ENCODE data around the gene ARHGEF10L. TPM values are rescaled to one million over a fixed set of nuclear protein-coding genes. Genes with fewer than 3 reads are reported as not detected.

Gene ARHGEF10L
- polyA plus RNA-seq, 1 donor (not counting 4 experiments of a cell fraction or from before 2014, with no cell fraction given), result 2.4 TPM

DNA sequence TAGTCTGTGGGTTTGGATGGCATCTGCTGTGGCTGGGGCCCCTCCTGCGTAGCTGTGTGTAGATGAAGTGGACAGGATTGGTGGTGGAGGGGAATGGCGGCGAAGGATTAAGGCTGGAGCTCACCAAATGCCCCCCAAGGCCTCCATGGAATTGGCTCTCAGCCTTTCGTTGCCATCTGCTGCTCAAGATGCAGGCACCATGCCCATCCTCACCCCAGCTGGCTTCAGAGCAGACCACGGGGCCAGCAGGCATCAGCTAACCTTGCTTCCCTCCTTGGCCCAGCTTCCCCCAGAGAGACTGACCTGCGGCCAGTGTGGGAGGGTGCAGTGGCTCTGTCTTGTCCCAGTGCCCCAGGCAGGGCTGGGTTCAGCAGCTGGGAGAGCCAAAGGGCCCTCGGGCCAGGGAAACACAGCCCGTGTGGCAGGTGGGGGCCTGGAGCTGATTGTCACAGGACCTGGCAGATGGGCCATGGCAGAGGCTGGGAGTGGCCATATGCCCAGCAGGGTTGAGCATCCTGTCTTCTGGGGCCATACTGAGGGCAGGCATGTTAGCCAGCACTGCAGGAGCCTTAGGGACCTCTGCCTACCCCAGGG lies 148.8 kb downstream of the ARHGEF10L start:
- no peaks in the 10 kb centered on the region for H3K9me1 ChIP-seq (ENCODE audit: control insufficient read depth, extremely low read depth, insufficient read depth, low read length)
- no peaks in the 10 kb centered on the region for H4K20me1 ChIP-seq (ENCODE audit: control insufficient read depth, extremely low read depth, insufficient read depth, low read length)
- no peak for TF ChIP-seq EZH2 (IDR thresholded peaks at IDR 0.05; ENCODE audit: low read length)
- TF ChIP-seq, protein P1, sequence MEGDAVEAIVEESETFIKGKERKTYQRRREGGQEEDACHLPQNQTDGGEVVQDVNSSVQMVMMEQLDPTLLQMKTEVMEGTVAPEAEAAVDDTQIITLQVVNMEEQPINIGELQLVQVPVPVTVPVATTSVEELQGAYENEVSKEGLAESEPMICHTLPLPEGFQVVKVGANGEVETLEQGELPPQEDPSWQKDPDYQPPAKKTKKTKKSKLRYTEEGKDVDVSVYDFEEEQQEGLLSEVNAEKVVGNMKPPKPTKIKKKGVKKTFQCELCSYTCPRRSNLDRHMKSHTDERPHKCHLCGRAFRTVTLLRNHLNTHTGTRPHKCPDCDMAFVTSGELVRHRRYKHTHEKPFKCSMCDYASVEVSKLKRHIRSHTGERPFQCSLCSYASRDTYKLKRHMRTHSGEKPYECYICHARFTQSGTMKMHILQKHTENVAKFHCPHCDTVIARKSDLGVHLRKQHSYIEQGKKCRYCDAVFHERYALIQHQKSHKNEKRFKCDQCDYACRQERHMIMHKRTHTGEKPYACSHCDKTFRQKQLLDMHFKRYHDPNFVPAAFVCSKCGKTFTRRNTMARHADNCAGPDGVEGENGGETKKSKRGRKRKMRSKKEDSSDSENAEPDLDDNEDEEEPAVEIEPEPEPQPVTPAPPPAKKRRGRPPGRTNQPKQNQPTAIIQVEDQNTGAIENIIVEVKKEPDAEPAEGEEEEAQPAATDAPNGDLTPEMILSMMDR (optimal IDR thresholded peaks at IDR 0.05 in 1 of 3, IDR thresholded peaks at IDR 0.05 in 1 of 3, conservative IDR thresholded peaks at IDR 0.05 in 1 of 3; ENCODE audit: extremely low read depth in 1 of 3, insufficient read depth in 2 of 3, low read length in 3 of 3), result no peak
- no peak overlapping the region for H3K27ac ChIP-seq (ENCODE audit: control insufficient read depth, insufficient read depth, low read length)
- H3K79me2 ChIP-seq (ENCODE audit: control insufficient read depth, insufficient read depth, low read length), result no peaks in the 10 kb centered on the region
- H3K27me3 ChIP-seq (ENCODE audit: control insufficient read depth, extremely low read depth, insufficient read depth, low read length), result no peaks in the 10 kb centered on the region
- DNase-seq (ENCODE audit: low read depth, low spot score) (no peak), FAIRE-seq (no peak)
- no peak overlapping the region for H3K4me2 ChIP-seq (ENCODE audit: control insufficient read depth, extremely low read depth, insufficient read depth, low read depth, low read length)
- no peaks in the 10 kb centered on the region for H3K9me3 ChIP-seq (ENCODE audit: control insufficient read depth, low read depth, low read length)
- no peak overlapping the region for H3K9ac ChIP-seq (ENCODE audit: control insufficient read depth, extremely low read depth, insufficient read depth, low read length)
- dilution Hi-C loops (cut with MboI; ENCODE audit: extremely low pct_ligation_motif_present, low sequenced_read_pairs), result no loop called here
- H2AFZ ChIP-seq (ENCODE audit: control insufficient read depth, low read length), result no peak overlapping the region
- H3K36me3 ChIP-seq (ENCODE audit: control insufficient read depth in 2 of 2, extremely low read depth in 1 of 2, insufficient read depth in 2 of 2, low read length in 2 of 2), result peaks cover 0 to 9% of the 10 kb centered on the region in 2 experiments
- H3K4me1 ChIP-seq (ENCODE audit: control insufficient read depth, extremely low read depth, insufficient read depth, low read length), result peaks cover 9% of the 10 kb centered on the region
- H3K4me3 ChIP-seq (ENCODE audit: control insufficient read depth in 2 of 3, extremely low read depth in 1 of 3, insufficient read depth in 2 of 3, low read depth in 1 of 3, low read length in 3 of 3), result no peak overlapping the region

DNA sequence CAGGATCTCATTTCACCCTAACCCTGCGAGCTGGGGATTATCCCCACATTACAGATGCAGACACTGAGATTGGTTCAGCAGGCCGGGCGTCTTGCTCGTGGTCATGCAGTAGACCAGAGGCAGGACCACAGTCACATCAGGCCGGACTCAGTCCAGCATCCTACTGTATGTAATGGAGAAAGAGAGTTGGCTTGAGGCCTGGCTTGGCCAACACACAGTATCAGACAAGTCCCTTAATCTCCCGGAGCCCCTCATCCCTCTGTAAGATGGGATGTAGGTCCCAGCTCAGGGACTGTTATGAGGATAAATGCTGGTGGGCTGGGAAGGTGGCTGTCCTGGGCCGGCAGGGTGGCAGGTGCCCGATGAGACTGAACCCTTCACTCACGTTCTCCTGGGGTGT lies 149.5 kb downstream of the ARHGEF10L start:
- Histone ChIP-seq H3K36me3 (ENCODE audit: control insufficient read depth in 2 of 2, extremely low read depth in 1 of 2, insufficient read depth in 2 of 2, low read length in 2 of 2) (peaks cover 0 to 9% of the 10 kb centered on the region in 2 experiments), H3K79me2 (ENCODE audit: control insufficient read depth, insufficient read depth, low read length) (no peaks in the 10 kb centered on the region), H2AFZ (ENCODE audit: control insufficient read depth, low read length) (no peak overlapping the region), H4K20me1 (ENCODE audit: control insufficient read depth, extremely low read depth, insufficient read depth, low read length) (no peaks in the 10 kb centered on the region), H3K4me1 (ENCODE audit: control insufficient read depth, extremely low read depth, insufficient read depth, low read length) (peaks cover 2% of the 10 kb centered on the region), H3K27ac (ENCODE audit: control insufficient read depth, insufficient read depth, low read length) (no peak overlapping the region), H3K4me2 (ENCODE audit: control insufficient read depth, extremely low read depth, insufficient read depth, low read depth, low read length) (no peak overlapping the region), H3K9ac (ENCODE audit: control insufficient read depth, extremely low read depth, insufficient read depth, low read length) (no peak overlapping the region), H3K9me3 (ENCODE audit: control insufficient read depth, low read depth, low read length) (no peaks in the 10 kb centered on the region), H3K27me3 (ENCODE audit: control insufficient read depth, extremely low read depth, insufficient read depth, low read length) (no peaks in the 10 kb centered on the region), H3K9me1 (ENCODE audit: control insufficient read depth, extremely low read depth, insufficient read depth, low read length) (no peaks in the 10 kb centered on the region), H3K4me3 (ENCODE audit: control insufficient read depth in 2 of 3, extremely low read depth in 1 of 3, insufficient read depth in 2 of 3, low read depth in 1 of 3, low read length in 3 of 3) (no peak overlapping the region)
- dilution Hi-C loops (cut with MboI; ENCODE audit: extremely low pct_ligation_motif_present, low sequenced_read_pairs), result no loop called here
- TF ChIP-seq EZH2 (IDR thresholded peaks at IDR 0.05; ENCODE audit: low read length), result no peak
- TF ChIP-seq, protein P1 (optimal IDR thresholded peaks at IDR 0.05 in 1 of 3, IDR thresholded peaks at IDR 0.05 in 1 of 3, conservative IDR thresholded peaks at IDR 0.05 in 1 of 3; ENCODE audit: extremely low read depth in 1 of 3, insufficient read depth in 2 of 3, low read length in 3 of 3), result no peak
- DNase-seq (ENCODE audit: low read depth, low spot score), result no peak
- no peak for FAIRE-seq

Data from keratinocyte (primary cell).